ENCODE data around the gene ERCC4.

The ERCC4 gene

DNA sequence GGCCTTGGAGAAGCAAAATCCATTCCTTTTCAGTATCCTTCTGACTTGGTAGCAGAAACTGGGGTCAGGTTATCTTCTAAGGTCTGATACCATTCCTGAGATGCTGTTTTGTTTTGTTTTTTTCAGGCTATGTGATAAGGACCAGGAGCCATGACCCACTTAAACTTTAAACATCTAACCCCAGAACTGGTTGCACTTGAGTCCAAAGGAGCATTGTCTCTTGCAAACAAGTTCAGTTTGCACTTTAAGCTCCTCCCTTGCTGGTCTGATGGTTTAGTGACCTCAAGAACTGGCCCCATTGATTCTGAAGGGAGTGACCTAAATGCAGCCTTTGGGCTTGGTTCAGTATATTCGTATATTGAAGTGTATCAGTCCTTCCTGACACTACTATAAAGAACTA is 75.2 kb downstream of the ERCC4 start:
- no peak for DNase-seq

DNA sequence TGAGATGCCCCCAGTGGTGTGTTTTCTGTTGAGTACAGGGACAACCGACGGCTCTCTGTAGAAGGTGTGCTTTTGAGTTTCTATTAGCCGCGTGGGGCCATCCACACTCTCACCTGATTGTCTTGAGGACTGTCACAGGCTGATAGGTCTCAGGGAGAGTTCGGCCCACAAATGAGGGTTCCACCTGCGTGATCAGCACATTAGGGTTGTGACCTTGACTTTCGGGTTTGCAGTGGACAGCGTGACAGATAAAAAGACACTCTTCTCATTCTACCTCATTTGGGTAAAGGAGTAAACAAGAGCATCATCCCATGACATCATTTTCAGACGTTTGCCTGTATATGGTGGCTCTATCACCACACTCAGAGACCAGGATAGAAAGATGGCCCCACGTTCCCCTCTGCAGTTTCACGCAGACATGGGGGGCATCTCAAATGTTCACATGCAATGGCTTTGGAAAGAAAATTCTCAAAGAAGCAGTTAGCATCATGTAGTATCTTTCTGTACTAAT is 76.9 kb downstream of the ERCC4 start:
- DNase-seq: no peak

DNA sequence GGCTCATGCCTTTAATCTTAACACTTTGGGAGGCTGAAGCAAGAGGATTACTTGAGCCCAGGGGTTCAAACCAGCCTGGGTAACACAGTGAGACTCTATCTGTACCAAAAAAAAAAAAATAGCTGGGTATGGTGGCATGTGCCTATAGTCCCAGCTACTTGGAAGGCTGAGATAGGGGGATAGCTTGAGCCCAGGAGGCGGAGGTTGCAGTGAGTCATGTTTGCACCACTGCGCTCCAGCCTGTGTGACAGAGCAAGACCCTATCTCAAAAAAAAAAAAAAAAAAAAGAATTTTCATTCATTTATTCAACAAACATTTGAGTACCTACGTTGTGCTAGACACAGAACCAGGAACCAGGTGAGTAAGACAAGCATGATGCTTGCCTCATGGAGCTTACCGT is 77.6 kb downstream of the ERCC4 start:
- DNase-seq: no peak

DNA sequence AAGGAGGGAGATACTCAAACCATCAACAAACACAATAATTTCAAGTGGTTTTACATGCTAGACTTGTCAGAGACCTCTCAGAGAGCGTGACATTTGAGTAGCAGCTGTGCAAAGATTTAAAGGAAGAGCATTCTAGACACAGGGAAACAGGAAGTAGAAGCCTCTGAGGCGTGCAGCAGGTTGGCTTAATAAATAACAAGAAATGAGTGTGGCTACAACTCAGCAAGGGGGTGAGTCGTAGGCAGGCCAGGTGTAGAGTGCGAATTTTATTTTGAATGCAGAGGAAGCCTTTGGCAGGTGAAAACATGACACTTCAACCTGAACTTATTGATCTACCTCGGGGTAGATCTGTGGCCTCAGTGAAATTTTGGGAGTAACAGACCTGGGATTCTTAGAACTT is 78.0 kb downstream of the ERCC4 start:
- peak; percentile 89 for DNase-seq

DNA sequence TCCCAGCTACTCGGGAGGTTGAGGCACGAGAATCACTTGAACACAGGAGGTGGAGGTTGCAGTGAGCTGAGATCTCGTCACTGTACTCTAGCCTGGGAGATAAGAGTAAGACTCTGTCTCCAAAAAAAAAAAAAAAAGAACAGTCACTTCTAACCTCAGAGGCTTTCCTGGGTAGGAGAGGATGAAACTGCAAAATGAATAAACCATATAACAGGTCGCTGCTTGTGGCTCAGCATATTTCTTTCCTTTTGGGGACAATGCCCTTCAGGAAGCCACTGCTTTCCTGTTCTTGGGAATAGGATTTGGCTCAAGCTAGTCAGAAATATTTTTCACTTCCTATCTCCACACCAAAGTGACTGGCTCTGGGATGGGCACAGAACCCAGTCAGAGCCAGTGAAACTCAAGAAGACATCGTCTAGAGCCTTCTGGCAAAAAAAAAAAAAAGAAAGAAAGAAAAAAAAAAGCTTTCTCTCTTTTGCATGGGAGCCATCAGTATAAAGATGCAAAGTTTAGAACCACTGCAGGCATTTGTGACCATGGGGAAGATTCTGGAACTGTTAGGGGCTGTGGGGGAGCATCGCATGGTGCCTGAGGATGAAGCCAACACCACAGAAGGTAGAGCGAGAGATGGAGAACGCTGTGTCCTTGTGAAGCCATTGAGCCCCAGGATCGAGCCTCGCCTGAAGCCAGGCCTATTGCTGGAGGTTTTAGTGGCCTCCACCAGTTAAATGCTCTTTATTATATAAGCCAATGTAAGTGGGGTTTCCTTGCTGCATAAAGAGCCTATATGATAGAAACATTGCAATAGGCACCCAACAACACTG is 79.3 kb downstream of the ERCC4 start:
- no peak for DNase-seq

DNA sequence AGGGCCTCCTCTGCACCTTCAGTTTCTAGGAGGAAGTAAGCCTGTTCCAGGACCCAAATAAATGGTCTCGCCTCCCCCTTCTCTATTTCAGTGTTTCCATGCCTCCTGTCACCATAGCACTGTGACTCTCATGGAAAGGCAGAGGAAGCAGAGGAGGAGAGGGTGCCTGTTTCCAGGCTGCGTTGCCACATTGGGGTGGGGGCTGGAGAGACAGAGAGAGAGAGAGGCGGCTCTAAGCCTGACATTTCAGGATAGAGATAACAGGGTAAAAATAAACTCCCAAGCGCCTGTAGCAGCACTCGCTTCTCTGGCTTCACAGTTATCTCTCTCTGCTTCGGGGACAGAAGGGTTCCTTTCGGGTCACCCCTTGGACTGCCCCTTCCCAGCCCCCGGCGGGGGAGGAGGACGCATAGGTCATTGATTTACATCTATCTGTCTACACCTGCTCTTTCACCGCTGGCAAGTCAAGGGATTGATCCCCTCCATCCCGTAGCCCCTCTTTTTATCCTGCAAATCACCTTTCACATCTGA is 80.0 kb downstream of the ERCC4 start:
- DNase-seq: no peak

DNA sequence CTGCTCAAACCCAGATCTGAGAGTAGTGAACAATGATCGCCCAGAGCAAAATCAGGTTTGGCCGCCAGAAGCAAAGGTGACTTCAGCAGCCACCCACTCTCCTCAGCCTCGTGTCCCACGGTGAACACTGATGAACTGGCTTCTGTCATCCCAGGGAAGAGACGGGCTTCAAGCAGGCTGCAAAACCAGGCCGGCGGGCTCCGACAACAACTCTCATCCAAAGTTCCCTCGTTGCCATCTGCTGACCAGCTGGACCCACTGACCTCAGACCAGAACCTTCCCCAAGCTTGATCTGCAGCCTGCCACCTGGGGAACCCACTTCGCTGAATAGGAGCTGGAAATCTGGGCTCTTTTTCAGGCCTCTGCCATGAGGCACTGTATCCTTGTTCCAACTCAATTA is 81.6 kb downstream of the ERCC4 start:
- DNase-seq: no peak

All from NCI-H510A (cell line).